ENCODE measurements around the gene ZBTB47.
A peak's percentile ranks its signal among the peaks of the same experiment; 100 is the strongest.

The ZBTB47 gene

DNA sequence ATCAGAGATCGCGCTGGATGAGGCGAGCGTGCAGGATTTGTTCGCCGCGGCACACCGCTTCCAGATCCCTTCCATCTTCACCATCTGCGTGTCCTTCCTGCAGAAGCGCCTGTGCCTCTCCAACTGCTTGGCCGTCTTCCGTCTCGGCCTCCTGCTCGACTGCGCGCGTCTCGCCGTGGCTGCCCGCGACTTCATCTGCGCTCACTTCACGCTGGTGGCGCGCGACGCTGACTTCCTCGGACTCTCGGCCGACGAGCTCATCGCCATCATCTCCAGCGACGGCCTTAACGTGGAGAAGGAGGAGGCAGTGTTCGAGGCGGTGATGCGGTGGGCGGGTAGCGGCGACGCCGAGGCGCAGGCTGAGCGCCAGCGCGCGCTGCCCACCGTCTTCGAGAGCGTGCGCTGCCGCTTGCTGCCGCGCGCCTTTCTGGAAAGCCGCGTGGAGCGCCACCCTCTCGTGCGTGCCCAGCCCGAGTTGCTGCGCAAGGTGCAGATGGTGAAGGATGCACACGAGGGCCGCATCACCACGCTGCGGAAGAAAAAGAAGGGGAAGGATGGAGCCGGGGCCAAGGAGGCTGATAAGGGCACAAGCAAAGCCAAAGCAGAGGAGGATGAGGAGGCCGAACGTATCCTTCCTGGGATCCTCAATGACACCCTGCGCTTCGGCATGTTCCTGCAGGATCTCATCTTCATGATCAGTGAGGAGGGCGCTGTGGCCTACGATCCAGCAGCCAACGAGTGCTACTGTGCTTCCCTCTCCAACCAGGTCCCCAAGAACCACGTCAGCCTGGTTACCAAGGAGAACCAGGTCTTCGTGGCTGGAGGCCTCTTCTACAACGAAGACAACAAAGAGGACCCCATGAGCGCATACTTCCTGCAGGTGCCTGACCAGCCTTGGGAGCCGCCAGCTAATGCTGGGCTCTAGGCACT is 32.7 kb downstream of the ZBTB47 start:
- DNase-seq = peak in 2 of 4 experiments; percentile 21 to 37

DNA sequence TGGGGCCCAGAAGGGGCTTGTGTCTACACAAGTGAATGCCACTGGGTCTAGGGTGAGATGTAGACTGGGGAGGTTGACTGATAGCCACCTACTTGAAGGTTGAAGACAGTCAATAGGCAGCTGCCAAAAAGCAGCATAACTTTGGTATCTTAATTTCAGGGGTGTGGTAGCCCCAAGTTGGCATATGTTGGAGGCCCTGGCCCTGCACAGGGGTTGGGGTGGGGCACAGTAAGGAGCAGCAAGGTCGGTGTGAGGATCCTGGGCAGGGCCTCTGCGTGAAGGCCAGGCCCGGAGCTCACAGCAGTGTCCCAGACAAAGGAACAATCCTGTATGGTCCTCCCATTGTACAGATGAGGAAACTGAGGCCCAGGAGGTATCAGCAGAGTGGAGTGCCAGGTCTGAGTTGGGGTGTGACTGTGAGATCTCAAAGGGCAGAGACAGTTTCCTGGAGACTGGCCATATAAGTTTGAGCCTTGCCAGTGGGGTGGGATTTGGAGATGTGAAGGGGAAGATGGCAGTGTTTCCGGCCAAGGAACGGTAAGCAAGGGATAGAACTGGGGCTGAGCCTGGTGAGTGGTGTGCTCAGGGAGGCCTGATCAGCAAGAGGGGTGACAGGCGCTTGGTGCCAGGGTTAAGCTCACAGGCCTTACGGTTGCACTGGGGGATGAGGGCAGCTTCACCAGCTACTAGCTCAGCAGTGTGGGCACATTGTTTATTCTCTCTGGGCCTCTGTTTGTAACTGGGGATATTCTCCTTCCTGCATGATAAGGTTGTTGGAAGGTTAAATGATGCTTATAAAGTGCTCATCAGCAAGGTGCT is 33.5 kb downstream of the ZBTB47 start:
- no peak for DNase-seq

- no peak for DNase-seq
Measured at GRCh38 chr3:42688016-42688415, 34.5 kb downstream of the ZBTB47 start.

DNA sequence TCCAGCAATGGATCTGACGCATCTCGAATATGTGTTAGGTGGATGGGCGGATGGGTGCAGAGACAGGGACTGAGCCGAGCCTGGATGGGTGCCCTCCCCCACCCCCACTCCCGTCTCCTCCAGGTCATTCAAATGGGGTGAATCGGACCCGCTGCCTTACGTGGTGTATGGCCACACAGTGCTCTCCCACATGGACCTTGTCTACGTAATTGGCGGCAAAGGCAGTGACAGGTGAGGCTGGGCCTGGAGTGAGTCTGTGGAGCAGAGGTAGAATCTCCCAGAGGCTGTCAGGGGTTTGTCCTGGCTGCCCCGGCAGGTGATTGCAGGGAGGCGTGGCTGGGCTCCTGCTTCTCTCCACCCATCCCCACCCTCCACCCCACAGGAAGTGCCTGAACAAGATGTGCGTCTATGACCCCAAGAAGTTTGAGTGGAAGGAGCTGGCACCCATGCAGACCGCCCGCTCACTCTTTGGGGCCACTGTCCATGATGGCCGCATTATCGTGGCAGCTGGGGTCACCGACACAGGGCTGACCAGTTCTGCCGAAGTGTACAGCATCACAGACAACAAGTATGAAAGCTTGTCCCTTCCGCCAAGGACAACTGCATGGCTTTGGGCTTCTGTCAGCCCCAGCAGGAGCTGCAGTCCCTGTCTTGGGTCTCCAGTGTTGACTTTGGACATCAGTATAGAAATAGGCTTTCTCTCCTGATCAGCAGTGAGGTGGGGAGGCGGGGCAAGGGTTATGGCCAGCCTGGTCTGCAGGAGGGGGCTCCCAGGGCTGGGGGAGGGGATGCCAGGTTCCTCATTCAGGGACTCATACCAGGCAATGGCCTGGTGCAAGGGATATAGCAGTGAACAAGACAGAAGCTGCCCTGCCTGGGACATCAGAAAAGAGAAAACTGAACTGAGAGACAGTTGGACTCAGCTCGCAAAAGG is 35.3 kb downstream of the ZBTB47 start:
- no peak for DNase-seq

DNA sequence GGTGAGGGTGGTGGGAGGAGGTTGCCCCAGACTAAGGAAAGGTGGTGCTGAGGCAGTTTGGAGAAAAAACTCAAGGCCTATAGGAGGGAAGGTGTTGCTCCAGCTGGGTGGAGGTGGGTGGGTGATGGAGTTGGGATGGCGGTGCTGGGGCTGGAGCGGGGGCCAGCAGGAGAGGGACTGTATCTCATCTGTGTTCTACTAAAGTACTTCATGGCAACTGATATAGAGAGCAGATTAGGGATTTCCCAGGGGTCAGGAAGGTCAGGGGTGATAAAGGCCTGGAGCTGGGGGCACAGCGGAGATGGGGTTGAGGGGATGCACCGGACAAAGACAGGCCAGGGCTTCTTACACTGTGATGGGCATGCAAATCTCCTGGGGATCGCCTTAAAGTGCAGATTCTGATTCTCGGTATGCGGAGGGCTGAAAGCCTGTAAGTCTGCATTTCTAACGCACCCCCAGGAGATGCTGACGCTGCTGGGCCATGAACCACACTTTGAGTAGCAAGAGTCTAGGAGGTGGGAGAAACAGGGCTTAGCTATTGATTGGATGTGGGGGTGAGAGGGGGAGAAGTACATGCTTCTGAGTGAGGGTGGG is 36.0 kb downstream of the ZBTB47 start:
- DNase-seq = no peak

DNA sequence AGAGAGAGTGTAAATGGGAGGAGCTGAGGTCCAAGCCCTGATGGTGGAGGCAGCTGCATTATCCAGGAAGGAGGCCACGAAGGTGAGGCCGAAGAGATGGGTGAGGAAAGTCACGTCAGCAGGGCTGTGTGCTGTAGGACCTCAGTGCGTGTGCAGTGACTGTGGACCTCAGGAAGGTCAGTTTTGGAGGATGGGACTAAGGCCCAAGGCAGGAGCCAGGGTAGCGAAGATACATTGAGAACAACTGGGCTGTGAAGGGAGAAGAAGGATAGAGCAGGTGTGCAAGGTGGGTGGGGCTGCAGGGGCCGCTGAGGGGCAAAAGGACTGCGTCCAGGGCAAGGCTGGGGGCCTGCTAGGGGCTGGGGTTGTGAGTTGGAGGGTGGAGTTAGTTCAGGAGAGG is 36.7 kb downstream of the ZBTB47 start:
- no peak for DNase-seq

- no peak for DNase-seq
Measured at GRCh38 chr3:42690766-42691680, 37.5 kb downstream of the ZBTB47 start.

DNA sequence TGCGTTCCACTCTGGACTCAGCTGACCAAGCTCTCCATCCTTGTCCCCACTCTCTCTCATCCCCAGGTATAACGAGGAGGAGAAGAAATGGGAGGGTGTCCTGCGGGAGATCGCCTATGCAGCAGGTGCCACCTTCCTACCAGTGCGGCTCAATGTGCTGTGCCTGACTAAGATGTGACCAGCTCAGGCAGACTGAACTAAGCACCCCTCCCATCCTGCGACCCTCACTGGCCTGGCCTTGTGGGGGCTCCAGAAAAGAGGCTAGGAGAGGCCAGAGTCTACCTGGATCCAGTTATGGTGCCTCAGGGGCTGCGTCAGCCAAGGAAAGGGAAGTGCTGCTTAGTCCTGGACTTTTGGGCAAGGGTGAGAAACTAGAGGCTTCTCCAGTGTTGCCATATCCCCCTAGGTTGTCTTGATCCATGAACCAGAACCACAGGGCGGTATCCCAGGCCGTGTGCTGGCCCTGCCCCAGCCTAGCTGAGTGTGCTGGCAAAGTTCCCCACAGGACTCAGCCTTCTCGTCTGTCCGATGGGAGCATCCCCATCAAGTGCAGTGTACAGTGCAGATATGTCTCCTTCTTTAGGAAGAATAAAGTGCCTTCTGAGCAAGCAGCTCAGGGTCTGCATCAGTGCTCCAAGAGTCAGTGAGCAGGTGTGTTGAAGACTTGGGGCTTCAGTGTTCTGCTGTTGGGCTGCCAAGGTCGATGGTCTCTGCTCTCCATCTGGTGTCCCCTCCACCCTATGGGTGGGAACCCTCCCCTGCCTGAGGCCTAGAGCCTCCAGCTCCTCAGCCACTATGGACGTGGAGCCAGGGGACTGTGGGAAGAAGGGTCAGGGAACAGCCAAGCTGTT is 38.5 kb downstream of the ZBTB47 start:
- DNase-seq = no peak

- no peak for DNase-seq
Measured at GRCh38 chr3:42692667-42693529, 39.4 kb downstream of the ZBTB47 start.

DNA sequence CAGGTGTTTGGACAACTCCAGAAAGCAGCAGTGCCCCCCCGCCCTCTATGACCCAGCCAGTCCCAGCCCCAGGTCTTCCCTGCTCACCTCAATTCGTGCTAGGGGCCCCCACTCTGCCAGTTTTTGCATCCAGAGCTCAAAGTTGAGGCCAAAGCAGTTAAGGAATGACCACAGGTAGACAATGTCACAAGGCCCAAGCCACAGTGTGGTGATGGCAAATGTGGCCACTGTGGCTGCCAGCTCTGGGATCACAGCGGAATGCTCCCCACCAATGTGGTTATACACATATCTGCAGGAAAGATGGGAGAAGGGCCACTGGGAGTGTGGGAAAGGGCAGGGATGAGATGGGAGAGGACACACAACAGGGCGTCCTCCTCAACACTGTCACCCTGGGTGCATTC is 40.0 kb downstream of the ZBTB47 start:
- DNase-seq = no peak

GRCh38 chr3:42694366-42694765 is 40.9 kb downstream of the ZBTB47 start:
- DNase-seq = no peak

GRCh38 chr3:42696356-42697288 is 43.1 kb downstream of the ZBTB47 start:
- DNase-seq = no peak

GRCh38 chr3:42697289-42698051 is 44.0 kb downstream of the ZBTB47 start:
- no peak for DNase-seq

GRCh38 chr3:42698216-42698910 is 44.9 kb downstream of the ZBTB47 start:
- DNase-seq = no peak

- no peak for DNase-seq
Measured at GRCh38 chr3:42698911-42699230, 45.4 kb downstream of the ZBTB47 start.

DNA sequence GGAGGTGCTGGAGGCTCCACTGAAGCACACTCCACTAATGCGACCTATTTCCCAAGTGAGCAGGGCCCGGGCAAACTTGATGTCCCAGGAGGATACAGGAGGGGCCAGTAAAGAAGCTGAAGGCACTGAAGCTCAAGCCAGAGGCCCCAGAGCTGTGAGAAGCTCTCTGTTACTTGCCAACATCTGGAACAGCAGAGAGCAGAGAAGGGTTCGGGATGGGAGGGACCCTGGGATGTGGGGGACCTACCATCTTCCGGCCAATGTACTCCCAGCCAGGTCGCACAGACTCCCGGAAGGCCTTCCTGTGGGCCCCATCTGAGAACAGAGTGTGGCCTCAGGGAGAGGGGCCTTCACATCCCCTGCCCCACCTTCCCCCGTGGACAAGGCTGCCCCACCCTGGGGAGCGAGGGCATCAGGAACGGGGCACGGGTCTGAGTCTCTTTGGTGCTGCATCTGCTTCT is 46.0 kb downstream of the ZBTB47 start:
- no peak for DNase-seq
